RWPE1 (cell line): ENCODE results near the gene LMTK3.

Experiments
- CTCF ChIA-PET: fragments of 350-600 bp; sonication (Branson Sonifier 250); formaldehyde crosslinking; extraction: SDS; loops from one replicate; lab custom pipeline; 2021; lab: Yijun Ruan, JAX
- POLR2A ChIA-PET: fragments of 400-600 bp; formaldehyde crosslinking; extraction: SDS; loops from one replicate; lab custom pipeline; 2020; ENCODE audit warnings: antibody characterized with exemption; ENCODE audit not compliant: low non-redundant PET; lab: Yijun Ruan, JAX
- DNase-seq: peaks from one replicate; pipeline ENCODE4 v3.0.0; 2012; ENCODE audit warnings: low spot score
- H3K27ac ChIP-seq: fragments of 450-650 bp; 2 replicates; pipeline ENCODE4 v1.5.1; 2017
- CTCF ChIP-seq: fragments of 450-650 bp; conservative IDR thresholded peaks from 2 replicates; pipeline ENCODE4 v1.5.1; 2017; ENCODE audit warnings: low read depth, mild to moderate bottlenecking

Gene LMTK3

GRCh38 chr19:48442116-48443035 is 69.3 kb downstream of the LMTK3 start:
- DNase-seq, result no peak
- H3K27ac ChIP-seq, result no peak overlapping the region
- POLR2A ChIA-PET, result no interaction called here
- TF ChIP-seq CTCF, result no peak
- CTCF ChIA-PET, result interaction anchor here (0.9 kb wide), 1 partner anchor 51 kb away, joined by 4 read pairs; the partner anchor contains the start of gene KDELR1

- ChIA-PET CTCF (interaction anchor here (0.8 kb wide), 1 partner anchor 50 kb away, joined by 5 read pairs; the partner anchor contains the start of gene KDELR1), POLR2A (no interaction called here)
- TF ChIP-seq CTCF, result no peak
- no peak for DNase-seq
- no peak overlapping the region for H3K27ac ChIP-seq
Observed at GRCh38 chr19:48441360-48442050, 70.1 kb downstream of the LMTK3 start.

- ChIA-PET CTCF (interaction anchor here (0.5 to 0.6 kb wide), 3 partner anchors 69 to 175 kb away, joined by 3 to 4 read pairs (median 4); no protein-coding TSS in a partner anchor), POLR2A (no interaction called here)
- DNase-seq, result no peak
- no peak overlapping the region for H3K27ac ChIP-seq
- TF ChIP-seq CTCF, result no peak
Observed at GRCh38 chr19:48436586-48436985, 75.0 kb downstream of the LMTK3 start.
